H4 (cell line): Measurements from ENCODE around the gene NOP53. TPM values are rescaled to one million over a fixed set of nuclear protein-coding genes. Genes with fewer than 3 reads are reported as not detected.
A peak's percentile ranks its signal among the peaks of the same experiment; 100 is the strongest.
"Not testable (repeated sequence)": the region's sequence is repeated elsewhere in the genome, so short reads cannot be mapped to it uniquely, and the experiment has no call there.

Source experiments
- DNase-seq: peaks from one replicate; pipeline ENCODE4 v3.0.0-alpha.2; 2015; ENCODE audit warnings: low spot score
- total RNA-seq: library from RNA; depleted of rRNA; stranded (reverse); fragments of >200 nt; shearing (Covaris generic); gene quantifications from 2 replicates; pipeline ENCODE4 v1.2.3, GENCODE V29; 2014

NOP53 gene
- total RNA-seq, 1 experiment from 2014 or later = 67.8 TPM

- DNase-seq = not testable (repeated sequence)
Measured at GRCh38 chr19:47777245-47778048, 32.1 kb downstream of the NOP53 start.

DNA sequence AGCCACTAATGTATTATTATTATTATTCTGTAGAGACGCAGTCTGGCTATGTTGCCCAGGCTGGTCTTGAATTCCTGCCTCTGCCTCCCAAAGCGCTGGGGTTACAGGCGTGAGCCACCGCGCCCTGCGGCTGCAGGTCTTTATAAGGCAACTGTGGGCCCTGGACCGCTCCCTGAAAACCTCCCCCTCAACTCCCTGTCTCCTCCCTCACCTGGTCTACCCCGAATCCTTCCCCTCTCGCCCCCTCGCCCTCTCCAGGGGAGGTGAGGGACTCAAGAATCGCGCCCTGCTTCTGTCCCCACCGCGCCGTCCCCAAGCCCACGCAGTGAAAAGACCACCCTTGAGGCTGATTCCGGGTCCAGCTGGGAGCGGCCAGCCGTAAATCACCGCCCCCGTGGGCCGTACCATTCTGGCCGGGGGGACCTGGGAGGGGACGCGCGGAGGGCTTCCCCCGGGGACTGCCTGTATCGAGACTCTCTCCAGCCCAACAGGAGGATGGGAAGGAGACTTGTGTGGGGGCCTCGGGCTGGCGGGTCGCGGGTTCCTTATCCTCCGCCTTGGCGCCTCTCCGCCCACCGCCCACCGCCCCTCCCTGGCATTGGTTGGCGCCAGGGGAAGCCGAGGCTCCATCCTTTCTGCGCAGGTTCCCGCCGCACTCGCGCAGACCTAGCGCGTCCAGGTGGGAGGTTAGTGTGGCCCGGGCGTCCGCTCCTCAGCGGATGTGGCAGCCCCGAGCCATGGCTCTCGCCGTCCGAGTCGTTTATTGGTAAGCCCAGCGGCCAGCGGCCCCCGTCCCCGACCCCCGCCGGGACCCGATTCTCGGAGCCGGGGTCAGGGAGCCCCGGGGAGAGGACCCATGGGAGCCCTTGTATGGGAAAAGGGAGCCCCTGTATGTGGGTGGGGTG, 33.0 kb downstream of the NOP53 start, which contains the start of gene SELENOW:
Gene SELENOW, plus strand, starts transcription at position 655 of the 905 bp plus-strand sequence. Its CDS starts 83 bp downstream, at position 738.
- peak; percentile 66 for DNase-seq

DNA sequence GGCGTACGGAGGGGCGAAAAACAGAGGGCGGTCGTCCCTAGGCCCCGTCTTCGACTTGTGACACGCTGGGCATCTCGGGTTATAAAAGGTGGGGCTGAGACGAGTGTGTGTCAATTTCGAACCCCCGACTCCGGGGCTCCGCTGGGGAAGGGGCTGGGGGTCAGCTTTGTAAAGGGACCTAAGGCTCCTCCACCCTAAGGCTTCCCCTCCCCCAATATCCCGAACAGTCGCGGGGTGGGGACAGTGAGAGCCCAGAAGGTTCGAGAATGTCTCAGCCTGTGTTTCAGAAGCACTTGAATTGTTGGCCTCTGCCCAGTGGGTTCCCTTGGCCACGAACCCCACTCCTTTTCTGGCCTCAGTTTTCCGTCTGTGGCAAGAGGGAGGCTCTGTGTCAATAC, 33.6 kb downstream of the NOP53 start:
- DNase-seq = no peak

DNA sequence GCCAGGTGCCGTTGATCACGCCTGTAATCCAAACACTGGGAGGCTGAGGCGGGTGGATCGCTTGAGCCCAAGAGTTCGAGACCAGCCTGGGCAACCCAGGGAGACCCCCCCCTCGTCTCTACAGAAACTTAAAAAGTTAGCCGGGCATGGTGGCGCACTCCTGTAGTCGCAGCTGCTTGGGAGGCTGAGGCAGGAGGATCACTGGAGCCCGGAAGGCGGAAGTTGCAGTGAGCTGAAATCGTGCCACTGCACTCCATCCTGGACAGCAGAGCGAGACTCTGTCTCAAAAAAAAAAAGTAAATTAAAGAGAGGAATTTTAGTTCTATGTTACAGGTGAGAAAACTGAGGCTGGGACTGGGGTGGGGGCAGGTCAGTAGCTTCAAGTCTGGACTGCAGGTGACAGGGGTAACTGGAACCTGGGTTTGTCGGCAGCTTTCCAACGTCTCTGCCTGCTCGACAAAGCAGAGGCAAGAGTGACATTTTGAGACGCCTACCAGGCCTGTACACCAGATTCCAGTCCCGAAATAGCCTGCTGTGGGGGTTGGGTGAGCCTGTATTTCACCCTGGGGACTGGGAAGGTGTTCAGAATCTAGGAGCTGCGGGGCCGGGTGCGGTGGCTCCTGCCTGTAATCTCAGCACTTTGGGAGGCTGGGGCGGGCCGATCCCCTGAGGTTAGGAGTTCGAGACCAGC, 34.3 kb downstream of the NOP53 start:
- no peak for DNase-seq

- DNase-seq = no peak
Measured at GRCh38 chr19:47780215-47780551, 34.8 kb downstream of the NOP53 start.

GRCh38 chr19:47781590-47782262, 36.4 kb downstream of the NOP53 start:
- DNase-seq = no peak

DNA sequence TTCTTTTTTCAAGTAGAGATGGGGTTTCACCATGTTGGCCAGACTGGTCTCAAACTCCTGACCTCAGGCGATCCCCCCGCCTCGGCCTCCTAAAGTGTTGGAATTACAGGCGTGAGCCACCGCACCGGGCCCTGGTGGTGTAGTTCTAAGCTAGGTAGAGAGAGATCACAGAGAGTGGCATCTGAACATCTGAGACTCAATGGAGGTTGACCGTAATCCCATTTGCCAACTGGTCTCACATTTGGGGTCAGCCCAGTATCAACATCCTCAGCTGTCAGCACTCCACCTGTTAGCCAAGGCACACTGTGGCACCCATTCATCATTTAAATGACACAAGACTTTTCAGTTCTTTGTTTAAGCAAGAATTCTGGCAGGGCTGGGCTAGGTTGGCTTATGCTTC, 41.2 kb downstream of the NOP53 start:
- no peak for DNase-seq

DNA sequence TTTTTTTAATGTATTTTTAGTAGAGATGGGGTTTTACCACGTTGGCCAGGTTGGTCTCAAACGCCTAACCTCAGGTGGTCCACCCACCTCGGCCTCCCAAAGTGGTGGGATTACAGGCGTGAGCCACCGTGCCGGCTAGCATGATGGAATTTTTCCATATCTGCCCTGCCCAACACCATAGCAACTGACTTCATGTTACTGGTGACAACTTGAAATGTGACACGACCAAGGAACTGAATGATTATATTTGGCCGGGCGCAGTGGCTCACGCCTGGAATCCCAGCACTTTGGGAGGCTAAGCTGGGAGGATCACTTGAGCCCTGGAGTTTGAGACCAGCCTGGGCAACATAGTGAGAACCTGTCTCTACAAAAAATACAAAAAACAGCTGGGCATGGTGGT, 42.0 kb downstream of the NOP53 start:
- DNase-seq = not testable (repeated sequence)

DNA sequence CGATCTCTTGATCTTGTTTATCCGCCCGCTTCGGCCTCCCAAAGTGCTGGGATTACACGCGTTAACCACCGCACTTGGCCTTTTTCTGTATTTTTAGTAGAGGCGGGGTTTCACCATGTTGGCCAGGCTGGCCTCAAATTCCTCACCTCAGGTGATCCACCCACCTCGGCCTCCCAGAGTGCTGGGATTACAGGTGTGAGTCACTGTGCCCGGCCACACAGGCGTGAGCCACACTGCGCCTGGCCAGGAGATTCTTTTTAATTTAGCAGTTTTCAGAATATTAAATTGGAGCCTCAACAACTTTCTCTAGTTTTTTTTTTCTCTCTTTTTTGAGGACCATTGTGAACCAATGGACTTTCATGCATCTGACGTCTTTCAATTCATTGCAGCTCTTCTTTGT, 44.5 kb downstream of the NOP53 start:
- not testable (repeated sequence) for DNase-seq

- DNase-seq = peak; percentile 77
Measured at GRCh38 chr19:47790398-47790814, 45.1 kb downstream of the NOP53 start.

- DNase-seq = no peak
Measured at GRCh38 chr19:47792616-47793015, 47.3 kb downstream of the NOP53 start.

- no peak for DNase-seq
Measured at GRCh38 chr19:47794526-47794925, 49.2 kb downstream of the NOP53 start.

DNA sequence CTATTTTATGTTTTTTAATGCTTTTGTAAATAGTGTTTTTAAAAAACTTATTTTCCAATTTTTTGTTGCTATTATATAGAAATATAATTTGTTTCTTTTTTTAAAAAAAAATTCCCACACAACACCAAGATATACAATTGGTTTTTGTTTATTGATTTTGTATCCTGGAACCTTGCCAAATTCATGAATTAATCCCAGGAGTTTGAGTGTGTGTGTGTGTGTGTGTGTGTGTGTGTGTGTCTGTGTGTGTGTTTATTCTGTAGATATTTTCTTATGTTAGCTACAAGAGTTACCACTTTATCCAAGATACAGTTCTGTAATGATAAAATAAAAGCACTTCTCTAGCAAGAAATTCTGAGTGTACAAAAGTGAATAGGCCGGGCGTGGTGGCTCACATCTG, 51.4 kb downstream of the NOP53 start:
- no peak for DNase-seq

- DNase-seq = no peak
Measured at GRCh38 chr19:47797996-47798903, 52.9 kb downstream of the NOP53 start.

GRCh38 chr19:47798904-47799266, 53.5 kb downstream of the NOP53 start:
- no peak for DNase-seq

GRCh38 chr19:47801270-47801669, 55.9 kb downstream of the NOP53 start:
- no peak for DNase-seq

DNA sequence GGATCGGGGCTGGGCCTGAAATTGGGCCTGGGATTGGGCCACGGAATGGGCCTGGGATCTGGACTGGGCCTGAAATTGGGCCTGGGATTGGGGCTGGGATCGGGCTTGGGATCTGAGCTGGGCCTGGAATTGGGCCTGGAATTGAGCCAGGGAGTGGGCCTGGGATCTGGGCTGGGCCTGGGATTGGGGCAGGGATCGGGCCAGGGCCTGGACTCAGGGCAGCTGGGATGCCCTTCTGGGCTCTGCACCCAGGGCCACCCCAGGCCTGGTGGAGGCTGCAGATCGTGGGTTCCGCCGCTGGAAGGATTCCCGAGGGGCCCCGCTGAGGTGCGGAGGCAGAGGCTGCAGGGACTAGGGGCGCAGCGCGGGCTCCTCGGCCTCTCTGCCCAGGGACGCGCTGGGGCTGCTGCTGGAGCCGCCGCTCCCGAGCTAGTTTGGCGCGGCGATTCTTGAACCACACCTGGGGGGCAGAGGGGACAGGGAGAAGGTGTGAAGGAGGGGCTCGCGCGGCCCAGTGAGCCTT, 57.2 kb downstream of the NOP53 start:
- no peak for DNase-seq

- not testable (repeated sequence) for DNase-seq
Measured at GRCh38 chr19:47803148-47803547, 57.8 kb downstream of the NOP53 start.

DNA sequence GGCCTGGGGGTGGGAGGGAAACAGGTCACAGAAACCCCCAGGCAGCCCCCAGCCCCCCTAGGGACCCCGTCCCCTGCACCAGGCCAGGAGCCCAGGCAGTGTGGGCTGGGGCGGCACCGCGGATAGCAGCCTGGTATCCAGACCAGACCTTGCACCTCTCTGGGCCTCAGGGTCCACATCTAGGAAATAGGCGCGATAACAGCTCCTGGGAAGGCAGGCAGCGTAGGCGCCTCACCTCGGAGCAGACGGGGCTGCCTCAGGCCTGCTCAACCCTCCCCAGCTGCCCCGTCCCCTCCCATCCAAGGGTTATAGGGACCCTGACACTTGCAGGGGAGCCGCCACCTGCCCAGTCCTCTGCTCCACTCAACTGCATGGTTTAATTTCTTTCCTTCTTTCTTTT, 58.3 kb downstream of the NOP53 start:
- not testable (repeated sequence) for DNase-seq

- not testable (repeated sequence) for DNase-seq
Measured at GRCh38 chr19:47804451-47804850, 59.1 kb downstream of the NOP53 start, which contains the start of gene TPRX1. TPRX1 (minus strand) TSS chr19:47804551; CDS start chr19:47804539, 12 bp downstream.
